B cell (primary cell): ENCODE results near the gene TM4SF5.
"Not testable (repeated sequence)": the region's sequence is repeated elsewhere in the genome, so short reads cannot be mapped to it uniquely, and the experiment has no call there.

ENCODE experiments used
- CTCF ChIP-seq: fragments of 200-600 bp; IDR thresholded peaks from one replicate; pipeline ENCODE4 v1.8.0; 2022; ENCODE audit warnings: antibody characterized with exemption, mild to moderate bottlenecking
- EZH2 ChIP-seq: IDR thresholded peaks from 2 replicates; pipeline ENCODE4 v1.6.1; 2012; ENCODE audit warnings: borderline replicate concordance, low read depth, mild to moderate bottlenecking, moderate library complexity, low read length; ENCODE audit not compliant: insufficient read depth, poor library complexity, severe bottlenecking

- not testable (repeated sequence) for TF ChIP-seq CTCF, EZH2
Observed at GRCh38 chr17:4832829-4833177, 61.1 kb downstream of the TM4SF5 start.
